ENCODE results near the gene STAG2.

GRCh38 chrX:124117325-124117724, 155.8 kb downstream of the STAG2 start:
- TF ChIP-seq POLR2AphosphoS5 (IDR thresholded peaks at IDR 0.05; ENCODE audit: low read depth, low read length) (no peak), REST (IDR thresholded peaks at IDR 0.05; ENCODE audit: insufficient read depth in 1 of 2, low read depth in 2 of 2, low read length in 2 of 2) (no peak)
